ENCODE data around the gene STXBP6.

Gene STXBP6

DNA sequence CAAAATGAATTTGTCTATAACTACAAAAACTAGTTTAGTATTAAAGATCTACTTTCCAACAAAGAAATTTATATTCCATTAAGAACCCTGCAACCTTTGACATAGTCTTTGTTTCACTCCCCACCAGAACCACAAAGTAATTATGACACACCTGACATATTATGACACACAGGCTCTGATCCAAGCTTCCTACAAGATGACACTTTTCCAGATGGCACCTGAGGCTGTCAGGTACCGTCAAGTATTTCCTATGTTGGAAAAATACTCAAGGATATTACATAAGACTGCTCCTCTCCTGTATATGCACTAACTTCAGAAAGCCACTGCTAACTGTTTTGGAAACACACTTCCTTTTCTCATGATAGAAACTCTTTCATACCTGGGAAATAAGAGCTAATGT, 38.9 kb downstream of the STXBP6 start:
- H3K27ac Mint-ChIP-seq: no peak overlapping the region
- no peaks in the 10 kb centered on the region for H3K36me3 Mint-ChIP-seq (ENCODE audit: low read depth)
- no peaks in the 10 kb centered on the region for H3K4me1 Mint-ChIP-seq (ENCODE audit: low read depth)
- no peaks in the 10 kb centered on the region for H3K9me3 Mint-ChIP-seq
- no peak overlapping the region for H3K4me3 Mint-ChIP-seq
- H3K27me3 Mint-ChIP-seq (ENCODE audit: low read depth): peaks cover 3% of the 10 kb centered on the region

DNA sequence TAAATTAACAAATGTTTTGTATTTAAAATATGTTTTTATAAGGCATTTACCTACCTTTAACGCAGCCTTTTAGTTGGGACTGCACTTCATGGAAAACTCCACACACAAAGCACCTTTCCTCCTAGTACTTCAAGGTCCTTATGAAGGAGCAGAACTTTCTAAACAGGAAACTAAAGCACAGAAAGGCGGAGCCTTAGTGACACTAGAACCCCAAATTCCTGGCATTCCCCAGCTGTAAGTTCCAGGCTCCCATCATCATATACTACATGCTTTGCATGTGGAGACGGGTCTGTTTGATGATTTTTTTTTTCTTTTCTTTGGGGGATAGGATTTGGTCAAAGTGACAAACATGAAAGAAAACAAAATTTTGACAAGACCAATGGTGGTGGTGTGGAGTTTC, 39.5 kb downstream of the STXBP6 start:
- no peak overlapping the region for H3K4me3 Mint-ChIP-seq
- H3K9me3 Mint-ChIP-seq: no peaks in the 10 kb centered on the region
- no peak overlapping the region for H3K27ac Mint-ChIP-seq
- H3K36me3 Mint-ChIP-seq (ENCODE audit: low read depth): no peaks in the 10 kb centered on the region
- H3K4me1 Mint-ChIP-seq (ENCODE audit: low read depth): no peaks in the 10 kb centered on the region
- peaks cover 3% of the 10 kb centered on the region for H3K27me3 Mint-ChIP-seq (ENCODE audit: low read depth)

GRCh38 chr14:25009891-25010290, 40.1 kb downstream of the STXBP6 start:
- peaks cover 3% of the 10 kb centered on the region for H3K27me3 Mint-ChIP-seq (ENCODE audit: low read depth)
- H3K27ac Mint-ChIP-seq: no peak overlapping the region
- no peaks in the 10 kb centered on the region for H3K9me3 Mint-ChIP-seq

DNA sequence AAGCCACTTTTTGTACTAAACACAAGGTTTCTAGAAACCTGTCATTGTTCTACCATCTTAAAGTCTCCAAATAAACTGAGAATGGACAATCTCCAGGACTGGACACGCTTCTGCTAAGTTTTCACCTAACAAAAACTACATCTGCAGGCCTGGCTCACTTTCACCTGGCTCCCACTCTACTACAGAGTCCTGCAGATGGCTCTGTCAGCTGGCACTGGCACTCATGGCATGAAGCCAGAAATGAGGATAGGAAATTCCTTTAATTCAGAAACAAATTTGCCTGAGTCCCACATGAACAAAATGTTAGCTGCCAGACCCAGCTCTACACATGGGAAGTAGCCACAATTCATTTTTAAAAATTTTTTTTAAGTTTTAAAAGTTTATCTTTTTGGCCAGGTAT, 42.1 kb downstream of the STXBP6 start:
- Mint-ChIP-seq H3K4me3 (no peak overlapping the region), H3K9me3 (no peaks in the 10 kb centered on the region), H3K27me3 (ENCODE audit: low read depth) (peaks cover 3% of the 10 kb centered on the region), H3K36me3 (ENCODE audit: low read depth) (no peaks in the 10 kb centered on the region), H3K27ac (no peak overlapping the region), H3K4me1 (ENCODE audit: low read depth) (no peaks in the 10 kb centered on the region)

More at GRCh38 chr14:25009891-25010290, 40.1 kb downstream of the STXBP6 start:
- H3K4me3 Mint-ChIP-seq: no peak overlapping the region
- no peaks in the 10 kb centered on the region for H3K36me3 Mint-ChIP-seq (ENCODE audit: low read depth)
- H3K4me1 Mint-ChIP-seq (ENCODE audit: low read depth): no peaks in the 10 kb centered on the region

- Mint-ChIP-seq H3K36me3 (ENCODE audit: low read depth) (no peaks in the 10 kb centered on the region), H3K4me1 (ENCODE audit: low read depth) (no peaks in the 10 kb centered on the region), H3K27ac (no peak overlapping the region), H3K27me3 (ENCODE audit: low read depth) (peaks cover 3% of the 10 kb centered on the region), H3K4me3 (no peak overlapping the region), H3K9me3 (no peaks in the 10 kb centered on the region)
These were observed 42.8 kb downstream of the STXBP6 start for GRCh38 chr14:25006961-25007795.

DNA sequence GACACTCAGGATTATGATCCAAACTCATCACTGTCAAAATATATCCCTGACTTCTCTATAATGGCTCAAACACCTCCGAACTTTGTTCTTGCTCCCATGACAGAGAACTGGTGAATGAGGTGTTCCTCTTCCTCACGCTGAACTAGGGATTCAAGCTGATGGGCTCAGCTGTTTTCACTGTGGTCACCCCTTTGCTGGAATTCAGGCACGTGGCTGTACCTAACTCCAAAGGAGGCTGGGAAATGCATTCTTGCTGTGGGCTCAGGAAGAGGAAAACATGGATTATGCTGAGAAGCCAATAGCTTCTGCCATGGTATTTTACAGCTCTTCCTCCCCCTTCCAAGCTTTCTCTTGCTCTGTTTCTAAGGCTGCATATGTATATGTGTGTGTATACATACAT, 43.9 kb downstream of the STXBP6 start:
- Mint-ChIP-seq H3K9me3 (no peaks in the 10 kb centered on the region), H3K4me1 (ENCODE audit: low read depth) (no peaks in the 10 kb centered on the region), H3K27ac (no peak overlapping the region), H3K36me3 (ENCODE audit: low read depth) (no peaks in the 10 kb centered on the region), H3K27me3 (ENCODE audit: low read depth) (peaks cover 3% of the 10 kb centered on the region), H3K4me3 (no peak overlapping the region)

- no peak overlapping the region for H3K4me3 Mint-ChIP-seq
- peaks cover 1% of the 10 kb centered on the region for H3K27me3 Mint-ChIP-seq (ENCODE audit: low read depth)
- H3K36me3 Mint-ChIP-seq (ENCODE audit: low read depth): no peaks in the 10 kb centered on the region
- no peak overlapping the region for H3K27ac Mint-ChIP-seq
- no peaks in the 10 kb centered on the region for H3K9me3 Mint-ChIP-seq
- no peaks in the 10 kb centered on the region for H3K4me1 Mint-ChIP-seq (ENCODE audit: low read depth)
These were observed 45.5 kb downstream of the STXBP6 start for GRCh38 chr14:25004389-25004809.

DNA sequence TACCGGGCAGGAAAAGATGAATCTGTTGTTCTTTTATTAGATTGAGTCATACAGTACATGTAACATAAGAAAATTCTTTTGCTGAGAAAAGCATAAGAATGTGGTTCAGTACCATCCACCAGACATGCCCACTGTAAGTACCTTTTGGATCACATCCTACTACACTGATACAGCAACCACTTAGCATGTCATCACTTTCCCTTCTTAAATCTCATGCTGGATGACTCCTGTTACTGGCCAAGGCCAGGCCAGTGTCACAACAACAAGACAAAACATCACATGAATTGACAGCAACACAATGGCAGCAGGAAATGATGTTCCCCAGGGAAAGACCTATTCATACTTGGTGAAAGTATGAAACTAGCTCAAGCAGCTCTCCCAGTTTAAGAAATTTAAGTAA, 46.4 kb downstream of the STXBP6 start:
- Mint-ChIP-seq H3K27ac (no peak overlapping the region), H3K36me3 (ENCODE audit: low read depth) (no peaks in the 10 kb centered on the region)

DNA sequence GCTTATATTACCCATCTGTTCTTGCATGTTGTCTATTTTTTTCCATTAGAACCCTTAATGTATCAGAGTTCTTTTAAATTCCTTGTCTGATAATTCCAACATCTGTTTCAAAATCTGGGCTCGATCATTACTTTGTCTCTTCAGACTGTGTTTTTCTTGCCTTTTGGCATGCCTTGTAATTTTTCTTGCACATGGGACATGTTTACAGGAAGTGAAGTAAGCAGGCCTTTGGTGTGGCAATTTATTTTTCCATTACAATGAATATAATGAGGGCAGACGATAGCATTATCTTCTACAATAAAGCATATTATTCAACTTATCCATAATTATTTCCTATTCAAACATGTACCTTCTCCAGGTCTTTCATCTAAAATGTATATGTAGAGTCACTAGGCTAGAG, 48.3 kb downstream of the STXBP6 start:
- no peak overlapping the region for H3K4me3 Mint-ChIP-seq
- no peak overlapping the region for H3K27ac Mint-ChIP-seq
- H3K4me1 Mint-ChIP-seq (ENCODE audit: low read depth): no peaks in the 10 kb centered on the region
- H3K9me3 Mint-ChIP-seq: no peaks in the 10 kb centered on the region
- no peaks in the 10 kb centered on the region for H3K36me3 Mint-ChIP-seq (ENCODE audit: low read depth)
- H3K27me3 Mint-ChIP-seq (ENCODE audit: low read depth): no peaks in the 10 kb centered on the region

More for the DNA sequence above, 46.4 kb downstream of the STXBP6 start:
- Mint-ChIP-seq H3K4me3 (no peak overlapping the region), H3K9me3 (no peaks in the 10 kb centered on the region), H3K4me1 (ENCODE audit: low read depth) (no peaks in the 10 kb centered on the region), H3K27me3 (ENCODE audit: low read depth) (no peaks in the 10 kb centered on the region)

DNA sequence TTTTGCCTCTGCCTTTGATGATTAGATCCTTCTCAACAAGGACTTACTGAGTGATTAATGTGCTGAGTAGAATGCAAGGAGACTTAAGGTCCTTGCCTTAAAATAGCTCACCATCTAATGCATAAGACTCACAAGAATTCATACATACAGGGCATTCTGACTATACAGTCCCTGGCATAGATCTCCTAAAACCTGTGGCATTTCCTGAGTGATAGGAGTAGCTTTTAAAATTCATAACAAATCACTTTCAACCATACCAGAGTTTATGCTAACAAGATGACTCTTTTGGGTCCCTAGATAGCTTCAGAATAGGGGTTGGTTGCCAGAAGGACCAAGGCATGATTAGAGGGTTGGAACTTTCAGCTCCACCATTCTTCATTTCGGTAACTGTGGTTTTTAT, 48.8 kb downstream of the STXBP6 start:
- Mint-ChIP-seq H3K27ac (no peak overlapping the region), H3K9me3 (no peaks in the 10 kb centered on the region), H3K36me3 (ENCODE audit: low read depth) (no peaks in the 10 kb centered on the region), H3K4me1 (ENCODE audit: low read depth) (no peaks in the 10 kb centered on the region), H3K27me3 (ENCODE audit: low read depth) (no peaks in the 10 kb centered on the region), H3K4me3 (no peak overlapping the region)

DNA sequence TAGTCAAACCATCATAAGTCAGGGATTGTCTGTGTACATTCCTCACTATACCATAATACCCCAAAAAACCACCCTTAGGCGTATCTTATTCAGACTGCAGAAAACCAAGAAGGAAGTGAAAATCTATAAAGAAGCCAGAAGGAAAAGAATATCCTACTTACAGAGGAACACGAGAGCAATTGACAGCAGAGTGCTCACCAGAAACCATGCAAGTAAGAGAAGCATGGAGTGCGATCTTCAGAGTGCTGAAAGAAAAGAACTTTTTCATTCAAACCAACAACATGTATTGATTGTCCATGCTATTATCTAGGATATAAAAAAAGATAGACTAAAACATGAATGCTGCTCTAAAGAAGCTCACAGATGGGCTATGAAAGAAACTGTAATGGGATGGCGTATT, 50.8 kb downstream of the STXBP6 start:
- H3K27me3 Mint-ChIP-seq (ENCODE audit: low read depth): no peaks in the 10 kb centered on the region
- H3K9me3 Mint-ChIP-seq: no peaks in the 10 kb centered on the region
- H3K36me3 Mint-ChIP-seq (ENCODE audit: low read depth): no peaks in the 10 kb centered on the region
- no peaks in the 10 kb centered on the region for H3K4me1 Mint-ChIP-seq (ENCODE audit: low read depth)
- no peak overlapping the region for H3K27ac Mint-ChIP-seq
- no peak overlapping the region for H3K4me3 Mint-ChIP-seq

DNA sequence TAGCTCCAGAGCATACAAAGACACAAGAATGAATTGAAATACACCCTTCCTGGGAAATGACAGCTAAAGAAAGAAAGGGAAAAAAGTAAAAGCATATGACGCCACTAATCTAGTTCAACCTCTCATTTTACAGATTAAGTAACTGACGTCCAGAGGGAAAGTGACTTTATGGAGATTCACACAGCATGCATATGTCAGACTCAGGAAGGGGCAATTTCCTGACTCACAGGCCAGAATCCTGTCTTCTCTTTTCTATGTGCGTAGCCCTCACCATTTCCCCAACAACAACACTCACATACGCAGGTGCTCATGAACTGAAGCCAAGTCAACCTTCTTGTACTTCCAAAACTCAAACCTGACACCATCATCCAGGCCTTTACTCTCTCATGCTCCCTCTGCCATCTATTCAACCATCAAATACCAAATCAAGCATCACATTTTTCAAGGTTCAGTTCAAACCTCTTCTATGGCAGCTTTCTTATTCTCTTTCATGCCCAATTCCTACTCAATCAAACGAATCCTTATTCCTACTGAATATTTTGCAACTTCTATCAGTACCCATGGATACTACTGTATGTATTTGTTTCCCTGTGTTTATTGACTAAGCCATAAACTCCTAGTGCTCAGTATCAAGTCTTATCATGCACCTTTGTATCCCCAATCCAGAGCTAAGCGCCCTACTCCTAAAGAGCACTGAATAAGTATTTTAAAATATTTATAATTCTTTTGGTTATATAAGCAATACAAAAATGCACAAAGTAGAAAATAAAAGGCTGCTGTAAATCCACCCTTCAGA, 52.8 kb downstream of the STXBP6 start:
- no peak overlapping the region for H3K27ac Mint-ChIP-seq
- H3K4me1 Mint-ChIP-seq (ENCODE audit: low read depth): no peaks in the 10 kb centered on the region
- H3K27me3 Mint-ChIP-seq (ENCODE audit: low read depth): no peaks in the 10 kb centered on the region
- no peaks in the 10 kb centered on the region for H3K9me3 Mint-ChIP-seq
- H3K4me3 Mint-ChIP-seq: no peak overlapping the region
- no peaks in the 10 kb centered on the region for H3K36me3 Mint-ChIP-seq (ENCODE audit: low read depth)

- Mint-ChIP-seq H3K4me1 (ENCODE audit: low read depth) (no peaks in the 10 kb centered on the region), H3K27me3 (ENCODE audit: low read depth) (no peaks in the 10 kb centered on the region), H3K36me3 (ENCODE audit: low read depth) (no peaks in the 10 kb centered on the region), H3K9me3 (no peaks in the 10 kb centered on the region), H3K27ac (no peak overlapping the region), H3K4me3 (no peak overlapping the region)
These were observed 54.9 kb downstream of the STXBP6 start for GRCh38 chr14:24995016-24995415.

GRCh38 chr14:24993631-24994030, 56.3 kb downstream of the STXBP6 start:
- Mint-ChIP-seq H3K9me3 (no peaks in the 10 kb centered on the region), H3K4me3 (no peak overlapping the region), H3K36me3 (ENCODE audit: low read depth) (no peaks in the 10 kb centered on the region), H3K27me3 (ENCODE audit: low read depth) (no peaks in the 10 kb centered on the region), H3K4me1 (ENCODE audit: low read depth) (no peaks in the 10 kb centered on the region), H3K27ac (no peak overlapping the region)

Data from T-helper 1 cell treated with Interleukin-12 subunit alpha and Interleukin-12 subunit beta and Interleukin-4 antibody, amounts not matched to agents 30 μg/mL and 1 μg/mL, for 36 hours (primary cell).